Osteoblast (primary cell): ENCODE results near the gene HJURP. TPM values are rescaled to one million over a fixed set of nuclear protein-coding genes. Genes with fewer than 3 reads are reported as not detected.

ENCODE experiments used
- DNase-seq: peaks from one replicate; pipeline ENCODE4 v3.0.0; 2011; ENCODE audit warnings: low spot score, mixed read lengths; ENCODE audit not compliant: insufficient read length; ENCODE audit errors: missing footprints
- H2AFZ ChIP-seq: 2 replicates; pipeline ENCODE4 v1.6.0; 2011; ENCODE audit warnings: mild to moderate bottlenecking, low read length
- H3K27ac ChIP-seq: 2 replicates; pipeline ENCODE4 v1.5.1; 2011; ENCODE audit warnings: mild to moderate bottlenecking, low read depth, low read length, moderate library complexity
- H3K27me3 ChIP-seq: 2 replicates; pipeline ENCODE4 v1.6.0; 2012; ENCODE audit warnings: mild to moderate bottlenecking, control low read depth, inconsistent platforms, low read length, moderate library complexity; ENCODE audit not compliant: insufficient read depth
- H3K36me3 ChIP-seq: 2 replicates; pipeline ENCODE4 v1.5.1; 2011; ENCODE audit warnings: mild to moderate bottlenecking, low read length, control low read depth, moderate library complexity; ENCODE audit not compliant: insufficient read depth
- H3K4me1 ChIP-seq: 2 replicates; pipeline ENCODE4 v1.5.1; 2011; ENCODE audit warnings: mild to moderate bottlenecking, low read length, control low read depth, moderate library complexity; ENCODE audit not compliant: insufficient read depth
- H3K4me2 ChIP-seq: 2 replicates; pipeline ENCODE4 v1.6.0; 2011; ENCODE audit warnings: mild to moderate bottlenecking, low read length; ENCODE audit not compliant: insufficient read depth
- H3K4me3 ChIP-seq: fragments of 200-600 bp; sonication (generic); 3 replicates; pipeline ENCODE4 v1.5.1; 2012; ENCODE audit warnings: mild to moderate bottlenecking, low read length, inconsistent platforms; ENCODE audit not compliant: insufficient read depth
- H3K79me2 ChIP-seq: 2 replicates; pipeline ENCODE4 v1.6.0; 2012; ENCODE audit warnings: mild to moderate bottlenecking, low read length, control low read depth, inconsistent platforms; ENCODE audit not compliant: insufficient read depth
- H3K9me3 ChIP-seq: 2 replicates; pipeline ENCODE4 v1.5.1; 2011; ENCODE audit warnings: low read depth, low read length, control low read depth
- H4K20me1 ChIP-seq: 2 replicates; pipeline ENCODE4 v1.6.0; 2012; ENCODE audit warnings: mild to moderate bottlenecking, low read length, control low read depth; ENCODE audit not compliant: insufficient read depth
- total RNA-seq: library from RNA; depleted of rRNA; stranded (reverse); fragments of >200 nt; gene quantifications from 2 replicates; pipeline ENCODE4 v1.2.3, GENCODE V29; 2012
- TF ChIP-seq, protein P1 (sequence below): IDR thresholded peaks from 2 replicates; pipeline ENCODE4 v1.5.1; 2011; ENCODE audit warnings: mild to moderate bottlenecking, low read depth, low read length, moderate library complexity; ENCODE audit errors: extremely low read depth

HJURP gene
- total RNA-seq, 1 donor, result 2.9 TPM

DNA sequence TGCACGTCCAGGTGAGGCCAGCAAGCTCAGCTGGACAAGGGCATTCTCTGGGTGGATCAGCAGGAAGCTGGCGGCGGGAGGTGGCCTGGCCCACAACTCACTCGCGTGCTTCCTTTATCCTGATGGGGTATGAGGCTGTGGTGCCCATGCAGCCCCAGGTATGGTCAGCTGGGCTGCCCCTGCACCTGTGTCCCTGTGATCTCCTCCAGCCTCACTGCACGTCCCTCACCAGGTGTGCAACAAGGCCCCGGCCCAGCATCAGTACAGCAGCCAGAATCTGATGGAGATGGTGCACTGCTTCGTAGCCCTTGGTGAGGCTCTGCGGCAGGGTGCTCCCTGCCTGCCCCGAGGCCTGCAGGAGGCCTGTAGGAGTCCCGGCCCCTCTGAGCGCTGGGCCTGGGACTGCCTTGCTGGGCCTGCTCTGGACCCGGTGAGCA is 58.6 kb downstream of the HJURP start:
- H2AFZ ChIP-seq, result no peak overlapping the region
- no peaks in the 10 kb centered on the region for H3K4me1 ChIP-seq
- DNase-seq, result peak; percentile 32
- no peak overlapping the region for H3K4me3 ChIP-seq
- no peaks in the 10 kb centered on the region for H3K9me3 ChIP-seq
- no peaks in the 10 kb centered on the region for H3K79me2 ChIP-seq
- H3K27ac ChIP-seq, result no peak overlapping the region
- no peak overlapping the region for H3K4me2 ChIP-seq
- no peaks in the 10 kb centered on the region for H3K27me3 ChIP-seq
- no peaks in the 10 kb centered on the region for H3K36me3 ChIP-seq
- H4K20me1 ChIP-seq, result no peaks in the 10 kb centered on the region
- TF ChIP-seq, protein P1, sequence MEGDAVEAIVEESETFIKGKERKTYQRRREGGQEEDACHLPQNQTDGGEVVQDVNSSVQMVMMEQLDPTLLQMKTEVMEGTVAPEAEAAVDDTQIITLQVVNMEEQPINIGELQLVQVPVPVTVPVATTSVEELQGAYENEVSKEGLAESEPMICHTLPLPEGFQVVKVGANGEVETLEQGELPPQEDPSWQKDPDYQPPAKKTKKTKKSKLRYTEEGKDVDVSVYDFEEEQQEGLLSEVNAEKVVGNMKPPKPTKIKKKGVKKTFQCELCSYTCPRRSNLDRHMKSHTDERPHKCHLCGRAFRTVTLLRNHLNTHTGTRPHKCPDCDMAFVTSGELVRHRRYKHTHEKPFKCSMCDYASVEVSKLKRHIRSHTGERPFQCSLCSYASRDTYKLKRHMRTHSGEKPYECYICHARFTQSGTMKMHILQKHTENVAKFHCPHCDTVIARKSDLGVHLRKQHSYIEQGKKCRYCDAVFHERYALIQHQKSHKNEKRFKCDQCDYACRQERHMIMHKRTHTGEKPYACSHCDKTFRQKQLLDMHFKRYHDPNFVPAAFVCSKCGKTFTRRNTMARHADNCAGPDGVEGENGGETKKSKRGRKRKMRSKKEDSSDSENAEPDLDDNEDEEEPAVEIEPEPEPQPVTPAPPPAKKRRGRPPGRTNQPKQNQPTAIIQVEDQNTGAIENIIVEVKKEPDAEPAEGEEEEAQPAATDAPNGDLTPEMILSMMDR, result no peak

DNA sequence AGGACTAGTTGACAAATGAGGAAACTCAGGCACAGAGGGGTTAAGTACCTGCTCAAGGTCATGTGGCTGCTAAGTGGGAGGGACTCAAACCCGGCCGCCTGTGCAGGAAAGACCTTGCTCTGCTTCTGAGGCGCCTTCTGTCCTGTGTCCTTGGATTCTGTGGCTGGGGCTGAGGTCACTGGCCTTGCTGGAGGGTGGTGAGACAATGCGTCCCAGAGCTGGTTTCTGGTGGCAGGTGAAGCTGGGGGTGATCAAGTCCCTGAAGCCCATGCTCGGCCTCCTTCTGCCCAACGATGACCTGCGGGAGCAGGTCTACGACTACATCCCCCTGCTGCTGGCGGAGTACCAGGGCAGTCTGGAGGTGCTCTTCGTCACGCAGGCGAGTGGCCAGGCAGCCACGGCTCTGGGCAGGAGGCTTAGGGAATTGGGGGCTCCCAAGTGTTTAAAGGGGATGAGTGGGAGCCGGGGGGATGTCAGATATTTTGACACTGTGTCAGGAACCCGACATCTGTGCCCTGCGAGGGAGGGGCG is 60.1 kb downstream of the HJURP start:
- H3K27me3 ChIP-seq, result no peaks in the 10 kb centered on the region
- no peaks in the 10 kb centered on the region for H3K79me2 ChIP-seq
- no peak overlapping the region for H3K4me3 ChIP-seq
- no peaks in the 10 kb centered on the region for H3K36me3 ChIP-seq
- no peak overlapping the region for H2AFZ ChIP-seq
- no peaks in the 10 kb centered on the region for H3K9me3 ChIP-seq
- no peak overlapping the region for H3K4me2 ChIP-seq
- H3K27ac ChIP-seq, result no peak overlapping the region
- TF ChIP-seq, protein P1, result no peak
- peak; percentile 51 for DNase-seq
- no peaks in the 10 kb centered on the region for H4K20me1 ChIP-seq
- no peaks in the 10 kb centered on the region for H3K4me1 ChIP-seq

DNA sequence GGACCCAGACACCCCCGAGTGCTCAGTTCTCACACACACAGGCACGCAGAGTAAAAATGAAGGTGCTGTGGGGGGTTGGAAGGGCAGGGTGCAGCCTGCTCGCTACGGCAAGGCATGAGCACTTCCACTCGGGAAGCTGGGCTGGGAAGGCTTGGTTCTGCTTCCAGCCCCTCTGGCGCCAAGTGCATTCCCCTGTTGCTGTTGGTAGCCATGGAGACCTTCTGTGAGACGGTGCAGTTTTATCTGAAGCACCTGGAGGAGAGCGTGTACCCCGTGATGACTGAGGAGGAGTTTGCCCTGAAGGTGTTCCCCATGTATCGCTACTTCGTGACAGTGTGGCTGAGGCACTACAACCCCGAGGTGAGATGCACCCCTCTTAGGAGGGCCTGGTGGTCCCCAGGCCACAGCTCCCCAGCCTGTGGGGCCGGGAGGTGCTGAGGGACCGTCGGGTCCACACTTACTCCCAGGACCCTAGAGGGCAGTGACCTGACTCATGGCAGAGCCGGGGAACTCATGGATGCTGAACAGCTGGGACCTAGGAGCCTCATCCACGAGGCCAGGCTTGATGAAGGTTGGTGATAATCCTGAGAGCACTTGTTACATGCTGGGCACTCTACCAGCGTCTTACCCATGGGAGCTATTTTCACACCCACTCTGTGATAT is 60.7 kb downstream of the HJURP start:
- no peak overlapping the region for H2AFZ ChIP-seq
- no peaks in the 10 kb centered on the region for H3K36me3 ChIP-seq

DNA sequence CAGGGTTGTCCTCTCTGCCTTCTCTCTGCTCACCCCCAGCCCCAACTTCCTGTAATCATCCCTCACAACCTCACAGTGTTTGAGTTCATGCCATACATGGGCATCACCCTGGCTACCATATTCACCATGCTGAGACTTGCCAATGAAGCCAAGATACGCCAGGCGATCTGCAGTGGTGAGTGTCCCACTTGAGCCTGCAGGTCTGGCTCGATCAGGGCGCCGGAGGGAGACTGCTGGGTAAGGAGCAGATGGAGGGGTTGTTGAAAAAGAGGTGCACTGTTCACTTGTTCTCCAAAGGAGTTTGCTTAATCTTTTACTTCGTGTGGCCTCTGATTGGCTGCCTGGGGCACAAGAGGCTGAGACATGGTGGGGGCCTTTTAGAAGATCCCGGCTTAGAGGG is 61.6 kb downstream of the HJURP start:
- Histone ChIP-seq H3K9me3 (no peaks in the 10 kb centered on the region), H3K4me3 (no peak overlapping the region), H3K4me1 (no peaks in the 10 kb centered on the region), H3K79me2 (no peaks in the 10 kb centered on the region), H3K27me3 (no peaks in the 10 kb centered on the region), H3K27ac (no peak overlapping the region), H3K4me2 (no peak overlapping the region), H3K36me3 (no peaks in the 10 kb centered on the region), H4K20me1 (no peaks in the 10 kb centered on the region), H2AFZ (no peak overlapping the region)
- DNase-seq, result no peak
- TF ChIP-seq, protein P1, result no peak

More for the DNA sequence above, 60.7 kb downstream of the HJURP start:
- DNase-seq, result peak; percentile 63
- TF ChIP-seq, protein P1, result no peak
- no peak overlapping the region for H3K4me2 ChIP-seq
- H3K9me3 ChIP-seq, result no peaks in the 10 kb centered on the region
- H3K27me3 ChIP-seq, result no peaks in the 10 kb centered on the region
- no peak overlapping the region for H3K4me3 ChIP-seq
- H3K4me1 ChIP-seq, result no peaks in the 10 kb centered on the region
- no peaks in the 10 kb centered on the region for H4K20me1 ChIP-seq
- H3K79me2 ChIP-seq, result no peaks in the 10 kb centered on the region
- H3K27ac ChIP-seq, result no peak overlapping the region
